Suprapubic skin (tissue), 4 donors: ENCODE measurements around the gene LMNTD2. TPM values are rescaled to one million over a fixed set of nuclear protein-coding genes. Genes with fewer than 3 reads are reported as not detected.

ENCODE experiments used
- DNase-seq, 2 donors: peaks; one replicate each; pipeline ENCODE4 v3.0.0-alpha.2; 2019; ENCODE audit warnings: low spot score in 2 of 2
- H3K27ac ChIP-seq: fragments of 200-600 bp; sonication (generic); one replicate; pipeline ENCODE4 v1.5.1; 2019
- H3K27me3 ChIP-seq: fragments of 200-600 bp; sonication (generic); one replicate; pipeline ENCODE4 v1.5.1; 2019
- H3K36me3 ChIP-seq: fragments of 200-600 bp; sonication (generic); one replicate; pipeline ENCODE4 v1.5.1; 2019
- H3K4me1 ChIP-seq: fragments of 200-600 bp; sonication (generic); one replicate; pipeline ENCODE4 v1.5.1; 2019
- H3K4me3 ChIP-seq: fragments of 200-600 bp; sonication (generic); one replicate; pipeline ENCODE4 v1.5.1; 2019; ENCODE audit warnings: mild to moderate bottlenecking
- H3K9me3 ChIP-seq: fragments of 200-600 bp; sonication (generic); one replicate; pipeline ENCODE4 v1.5.1; 2019
- EP300 ChIP-seq: sonication (generic); formaldehyde crosslinking; IDR thresholded peaks from one replicate; pipeline ENCODE4 v1.6.1; 2017; ENCODE audit warnings: antibody characterized with exemption
- POLR2A ChIP-seq, 2 donors: fragments of 450-650 bp; IDR thresholded peaks; one replicate each; pipeline ENCODE4 v1.6.1; 2017; ENCODE audit warnings: antibody characterized with exemption in 2 of 2, mild to moderate bottlenecking in 2 of 2, moderate library complexity in 2 of 2
- POLR2AphosphoS5 ChIP-seq, 3 donors: sonication (generic); formaldehyde crosslinking; IDR thresholded peaks; one replicate each; pipeline ENCODE4 v1.6.1; 2017; ENCODE audit warnings: antibody characterized with exemption in 3 of 3
- WGBS: methylation state at CpG from one replicate; pipeline ENCODE4 v1.1.5; 2018; 5-methylcytosine and 5-hydroxymethylcytosine counted together
- total RNA-seq, 4 donors: library from RNA; depleted of rRNA; stranded (reverse); fragments of >200 nt; gene quantifications; one replicate each; pipeline ENCODE4 v1.1.0, GENCODE V29; 2016
- TF ChIP-seq, protein P1 (sequence below), 2 donors: fragments of 200-600 bp in 1 of 2; fragments of 450-650 bp in 1 of 2; sonication (generic) in 1 of 2; IDR thresholded peaks; one replicate each; pipeline ENCODE4 v1.5.1; 2016 to 2019; ENCODE audit warnings: antibody characterized with exemption in 2 of 2, mild to moderate bottlenecking in 1 of 2, moderate library complexity in 1 of 2

Gene LMNTD2
- total RNA-seq, 4 donors from 2014 or later: 6.3 to 17.8 (median 8.7) TPM

DNA sequence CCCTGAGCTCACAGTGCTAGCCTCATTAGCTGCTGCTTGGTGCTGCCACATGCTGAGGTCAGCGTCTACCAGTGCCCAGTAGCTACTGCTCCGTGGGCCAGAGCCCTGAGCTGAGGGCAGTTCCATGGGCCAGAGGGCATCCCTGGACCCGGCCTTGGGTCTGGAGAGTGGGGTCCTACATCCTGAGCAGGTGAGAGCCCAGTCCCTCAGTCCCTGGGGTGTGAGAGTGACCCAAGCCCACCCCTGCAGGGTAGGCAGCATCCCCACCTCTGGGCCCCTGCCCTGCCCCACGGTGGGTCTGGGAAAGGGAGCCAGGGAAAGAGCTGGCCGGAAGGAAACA, 9.8 kb downstream of the LMNTD2 start:
- Histone ChIP-seq H3K27ac (no peak overlapping the region), H3K4me1 (peaks cover 18% of the 10 kb centered on the region), H3K27me3 (peaks cover 36% of the 10 kb centered on the region), H3K4me3 (no peak overlapping the region), H3K36me3 (no peaks in the 10 kb centered on the region), H3K9me3 (no peaks in the 10 kb centered on the region)
- TF ChIP-seq POLR2AphosphoS5 (IDR thresholded peaks at IDR 0.05) (no peak), EP300 (no peak), POLR2A (IDR thresholded peaks at IDR 0.05) (no peak)
- TF ChIP-seq, protein P1, sequence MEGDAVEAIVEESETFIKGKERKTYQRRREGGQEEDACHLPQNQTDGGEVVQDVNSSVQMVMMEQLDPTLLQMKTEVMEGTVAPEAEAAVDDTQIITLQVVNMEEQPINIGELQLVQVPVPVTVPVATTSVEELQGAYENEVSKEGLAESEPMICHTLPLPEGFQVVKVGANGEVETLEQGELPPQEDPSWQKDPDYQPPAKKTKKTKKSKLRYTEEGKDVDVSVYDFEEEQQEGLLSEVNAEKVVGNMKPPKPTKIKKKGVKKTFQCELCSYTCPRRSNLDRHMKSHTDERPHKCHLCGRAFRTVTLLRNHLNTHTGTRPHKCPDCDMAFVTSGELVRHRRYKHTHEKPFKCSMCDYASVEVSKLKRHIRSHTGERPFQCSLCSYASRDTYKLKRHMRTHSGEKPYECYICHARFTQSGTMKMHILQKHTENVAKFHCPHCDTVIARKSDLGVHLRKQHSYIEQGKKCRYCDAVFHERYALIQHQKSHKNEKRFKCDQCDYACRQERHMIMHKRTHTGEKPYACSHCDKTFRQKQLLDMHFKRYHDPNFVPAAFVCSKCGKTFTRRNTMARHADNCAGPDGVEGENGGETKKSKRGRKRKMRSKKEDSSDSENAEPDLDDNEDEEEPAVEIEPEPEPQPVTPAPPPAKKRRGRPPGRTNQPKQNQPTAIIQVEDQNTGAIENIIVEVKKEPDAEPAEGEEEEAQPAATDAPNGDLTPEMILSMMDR (IDR thresholded peaks at IDR 0.05): no peak
- no peak for DNase-seq
- 90% methylated on average over 2 of the region's 5 CpGs for WGBS

DNA sequence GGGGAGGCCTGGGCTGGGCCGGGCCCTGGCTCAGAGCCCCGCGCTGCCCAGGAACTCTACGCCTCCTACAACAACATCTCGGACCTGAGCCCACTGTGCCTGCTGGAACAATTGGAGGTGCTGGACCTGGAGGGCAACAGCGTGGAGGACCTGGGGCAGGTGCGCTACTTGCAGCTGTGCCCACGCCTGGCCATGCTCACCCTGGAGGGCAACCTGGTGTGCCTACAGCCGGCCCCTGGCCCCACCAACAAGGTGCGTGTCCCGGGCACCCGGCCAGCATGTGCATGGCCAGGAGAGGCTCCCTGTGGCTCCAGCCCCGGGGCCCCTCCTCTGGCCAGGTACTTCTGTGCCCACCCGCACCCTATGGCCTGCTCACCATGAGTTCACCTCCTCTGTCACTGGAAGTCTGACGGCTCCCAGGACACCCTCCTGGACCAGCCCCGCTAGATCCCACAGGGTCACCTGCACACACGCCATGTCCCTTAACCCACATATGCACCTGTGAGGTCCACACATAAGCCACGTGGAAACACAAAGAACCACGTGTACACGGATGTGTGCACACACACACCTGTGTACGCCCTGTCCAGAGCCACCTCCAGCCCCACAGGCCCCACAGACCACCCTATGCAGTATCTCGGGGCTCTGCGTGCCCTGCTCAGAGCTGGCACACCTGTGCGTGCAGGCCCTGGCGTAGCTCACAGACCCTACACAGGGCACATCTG, 10.4 kb downstream of the LMNTD2 start:
- 96% methylated on average over 10 of the region's 25 CpGs for WGBS
- H3K27me3 ChIP-seq: peaks cover 31% of the 10 kb centered on the region
- H3K36me3 ChIP-seq: no peaks in the 10 kb centered on the region
- no peak for DNase-seq
- H3K4me3 ChIP-seq: no peak overlapping the region
- TF ChIP-seq, protein P1 (IDR thresholded peaks at IDR 0.05): no peak
- TF ChIP-seq POLR2AphosphoS5 (IDR thresholded peaks at IDR 0.05): no peak
- no peak for TF ChIP-seq POLR2A (IDR thresholded peaks at IDR 0.05)
- TF ChIP-seq EP300: no peak
- H3K4me1 ChIP-seq: peaks cover 12% of the 10 kb centered on the region
- H3K27ac ChIP-seq: no peak overlapping the region
- H3K9me3 ChIP-seq: no peaks in the 10 kb centered on the region

DNA sequence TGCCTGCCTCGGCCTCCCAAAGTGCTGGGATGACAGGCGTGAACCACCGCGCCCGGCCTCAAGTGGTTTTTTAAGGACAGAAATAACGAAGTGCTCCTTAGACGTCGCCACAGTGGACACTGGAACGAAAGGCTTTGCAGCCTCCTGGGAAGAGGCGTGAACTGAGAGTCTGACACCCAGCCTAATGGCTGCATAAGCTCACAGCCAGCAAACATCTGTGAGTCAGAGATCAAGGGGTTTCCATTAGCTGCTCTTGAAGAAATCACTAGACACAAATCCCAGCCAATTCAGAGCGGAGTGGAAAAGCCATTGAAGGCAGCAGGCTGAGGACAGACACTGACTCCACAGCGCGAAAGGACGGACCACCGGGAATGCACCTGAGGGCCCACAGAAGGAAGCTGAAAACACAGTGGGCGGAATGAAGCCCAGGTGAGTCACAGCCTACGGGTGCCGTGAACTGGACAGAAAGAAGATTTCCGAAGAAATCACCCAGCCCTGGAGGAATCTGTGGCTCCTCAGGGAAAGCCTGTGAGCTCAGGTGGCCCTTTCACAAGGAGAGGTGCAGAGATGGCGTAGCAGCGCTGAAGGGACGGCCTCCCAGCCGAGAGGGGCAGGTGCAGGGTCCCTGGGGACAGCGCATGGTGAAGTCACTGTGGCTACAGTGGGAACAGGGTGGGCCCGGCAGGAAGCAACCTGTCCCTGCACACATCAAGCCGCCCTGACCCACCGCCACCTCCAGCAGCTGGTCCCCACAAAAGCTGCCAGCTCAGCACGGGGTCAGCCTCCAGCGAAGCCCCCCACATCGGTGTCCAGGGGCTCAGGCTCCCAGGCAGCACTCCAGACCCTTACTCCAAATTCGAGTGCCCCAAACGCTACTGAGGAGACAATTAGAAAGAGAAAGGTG, 11.6 kb downstream of the LMNTD2 start:
- Histone ChIP-seq H3K36me3 (no peaks in the 10 kb centered on the region), H3K27me3 (peaks cover 20% of the 10 kb centered on the region), H3K9me3 (no peaks in the 10 kb centered on the region), H3K4me1 (peaks cover under 1% of the 10 kb centered on the region), H3K4me3 (no peak overlapping the region), H3K27ac (no peak overlapping the region)
- DNase-seq: no peak
- no peak for TF ChIP-seq EP300
- no peak for TF ChIP-seq POLR2A (IDR thresholded peaks at IDR 0.05)
- TF ChIP-seq, protein P1 (IDR thresholded peaks at IDR 0.05): no peak
- TF ChIP-seq POLR2AphosphoS5 (IDR thresholded peaks at IDR 0.05): no peak
- 92% methylated on average over 30 of the region's 32 CpGs for WGBS

DNA sequence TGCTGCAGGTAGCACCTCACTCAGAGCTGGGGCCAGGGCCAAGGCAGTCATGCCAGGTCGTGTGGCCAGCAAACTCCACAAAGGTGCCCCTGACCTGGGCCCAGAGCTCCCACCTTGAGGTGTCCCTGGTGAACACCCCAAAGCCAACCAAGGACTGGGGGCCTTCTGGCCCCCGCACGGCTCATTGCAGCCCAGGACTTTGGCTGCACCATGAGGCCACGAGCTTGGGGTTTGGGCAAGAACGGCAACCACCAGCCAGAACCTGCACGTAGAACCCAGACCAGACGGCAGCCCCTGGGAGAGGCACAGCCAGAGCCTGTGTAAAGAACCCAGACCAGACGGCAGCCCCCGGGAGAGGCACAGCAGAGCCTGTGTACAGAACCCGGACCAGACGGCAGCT, 15.4 kb downstream of the LMNTD2 start:
- H3K9me3 ChIP-seq: no peaks in the 10 kb centered on the region
- WGBS: 84% methylated on average over 8 of the region's 11 CpGs
- H3K27me3 ChIP-seq: no peaks in the 10 kb centered on the region
- H3K4me3 ChIP-seq: no peak overlapping the region
- no peak for DNase-seq
- no peaks in the 10 kb centered on the region for H3K36me3 ChIP-seq
- no peak for TF ChIP-seq POLR2A (IDR thresholded peaks at IDR 0.05)
- no peak for TF ChIP-seq POLR2AphosphoS5 (IDR thresholded peaks at IDR 0.05)
- no peaks in the 10 kb centered on the region for H3K4me1 ChIP-seq
- no peak overlapping the region for H3K27ac ChIP-seq

DNA sequence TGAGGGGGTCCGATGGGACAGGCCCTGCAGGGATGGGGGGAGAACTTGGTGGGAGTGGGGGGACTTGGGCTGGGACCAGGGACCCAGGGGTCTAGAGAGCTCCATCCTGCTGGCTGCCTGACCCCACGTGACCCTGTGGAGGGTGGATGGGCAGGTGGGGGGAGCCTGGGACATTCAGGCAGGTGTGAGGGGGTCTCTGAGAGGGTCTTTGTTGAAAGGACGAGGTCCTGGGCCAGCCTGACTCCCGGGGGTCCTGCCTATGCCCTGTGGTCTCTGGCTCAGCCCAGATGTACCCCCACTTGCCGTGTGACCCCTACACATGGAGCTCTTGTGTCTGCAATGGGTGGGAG, 15.7 kb downstream of the LMNTD2 start:
- H3K4me1 ChIP-seq: no peaks in the 10 kb centered on the region

More for the DNA sequence above, 15.7 kb downstream of the LMNTD2 start:
- H3K27me3 ChIP-seq: no peaks in the 10 kb centered on the region
- WGBS: 84% methylated on average over 4 of the region's 5 CpGs
- H3K4me3 ChIP-seq: no peak overlapping the region
- H3K27ac ChIP-seq: no peak overlapping the region
- no peak for DNase-seq
- TF ChIP-seq EP300: no peak
- TF ChIP-seq, protein P1 (IDR thresholded peaks at IDR 0.05): no peak
- TF ChIP-seq POLR2AphosphoS5 (IDR thresholded peaks at IDR 0.05): no peak
- TF ChIP-seq POLR2A (IDR thresholded peaks at IDR 0.05): no peak
- no peaks in the 10 kb centered on the region for H3K36me3 ChIP-seq
- no peaks in the 10 kb centered on the region for H3K9me3 ChIP-seq
